ENCODE data around the gene CDH3.

DNA sequence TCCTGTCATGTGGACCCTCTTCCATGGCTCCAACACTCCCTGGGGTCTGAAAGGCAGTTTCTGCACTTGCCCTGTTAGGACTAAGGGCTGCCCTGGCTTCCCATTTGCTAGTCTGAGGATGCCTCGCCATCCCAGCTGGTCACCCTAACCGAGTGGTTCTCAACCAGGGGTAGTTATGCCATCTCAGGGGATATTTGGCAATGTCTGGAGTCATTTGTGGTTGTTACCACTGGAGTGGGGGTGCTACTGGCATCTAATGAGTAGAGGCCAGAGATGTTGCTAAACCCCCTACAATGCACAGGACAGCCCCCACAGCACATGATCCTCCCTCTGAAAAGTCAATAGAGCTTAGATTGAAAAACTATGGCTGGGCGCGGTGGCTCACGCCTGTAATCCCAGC lies 65.1 kb downstream of the CDH3 start:
- TF ChIP-seq CTCF (conservative IDR thresholded peaks at IDR 0.05; ENCODE audit: low read depth, low read length) (no peak), EZH2 (IDR thresholded peaks at IDR 0.05; ENCODE audit: borderline replicate concordance, low read depth, low read length, poor library complexity, severe bottlenecking) (no peak)
